BE2C (cell line): Measurements from ENCODE around the gene CASZ1.
A peak's percentile ranks its signal among the peaks of the same experiment; 100 is the strongest.

Experiments used
- DNase-seq: peaks from one replicate; pipeline ENCODE4 v3.0.0-alpha.2; 2020
- H3K27me3 ChIP-seq: fragments of 250-450 bp; sonication (Bioruptor Pico); 2 replicates; pipeline ENCODE4 v1.5.1; 2020; ENCODE audit warnings: mild to moderate bottlenecking
- H3K36me3 ChIP-seq: fragments of 250-450 bp; sonication (Bioruptor Pico); 2 replicates; pipeline ENCODE4 v1.5.1; 2020; ENCODE audit warnings: mild to moderate bottlenecking
- H3K4me1 ChIP-seq: fragments of 250-450 bp; sonication (Bioruptor Pico); 2 replicates; pipeline ENCODE4 v1.5.1; 2020
- H3K4me3 ChIP-seq: 2 replicates; pipeline ENCODE4 v1.5.1; 2011; ENCODE audit warnings: low read depth, low read length
- H3K9me3 ChIP-seq: fragments of 250-450 bp; sonication (Bioruptor Pico); 2 replicates; pipeline ENCODE4 v1.5.1; 2020
- TF ChIP-seq, protein P1 (sequence below): IDR thresholded peaks from 2 replicates; pipeline ENCODE4 v1.5.1; 2012; ENCODE audit warnings: mild to moderate bottlenecking, low read depth, low read length

The CASZ1 gene

DNA sequence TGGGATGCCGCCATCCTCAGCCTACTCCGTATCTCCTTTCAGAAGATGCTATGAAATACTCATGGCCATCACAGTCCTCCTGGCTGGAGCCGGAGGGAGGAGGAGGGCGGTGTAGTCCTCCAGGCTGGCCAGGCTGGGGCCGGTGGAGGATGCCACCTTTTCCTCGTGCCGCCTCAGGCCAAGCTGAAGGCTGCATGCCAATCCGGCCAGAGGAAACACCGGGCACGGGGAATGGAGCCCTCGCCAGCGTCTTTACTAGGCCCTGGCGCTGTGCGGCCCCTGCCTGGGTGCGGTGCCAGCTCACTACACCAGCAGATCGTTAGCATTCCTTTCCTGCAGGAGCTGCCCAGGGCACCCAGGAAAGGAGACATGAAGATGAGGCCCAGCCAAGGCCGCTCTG, 70.1 kb downstream of the CASZ1 start:
- H3K4me3 ChIP-seq: no peak overlapping the region
- H3K9me3 ChIP-seq: no peaks in the 10 kb centered on the region
- H3K27me3 ChIP-seq: no peaks in the 10 kb centered on the region
- no peaks in the 10 kb centered on the region for H3K36me3 ChIP-seq
- DNase-seq: no peak
- TF ChIP-seq, protein P1, sequence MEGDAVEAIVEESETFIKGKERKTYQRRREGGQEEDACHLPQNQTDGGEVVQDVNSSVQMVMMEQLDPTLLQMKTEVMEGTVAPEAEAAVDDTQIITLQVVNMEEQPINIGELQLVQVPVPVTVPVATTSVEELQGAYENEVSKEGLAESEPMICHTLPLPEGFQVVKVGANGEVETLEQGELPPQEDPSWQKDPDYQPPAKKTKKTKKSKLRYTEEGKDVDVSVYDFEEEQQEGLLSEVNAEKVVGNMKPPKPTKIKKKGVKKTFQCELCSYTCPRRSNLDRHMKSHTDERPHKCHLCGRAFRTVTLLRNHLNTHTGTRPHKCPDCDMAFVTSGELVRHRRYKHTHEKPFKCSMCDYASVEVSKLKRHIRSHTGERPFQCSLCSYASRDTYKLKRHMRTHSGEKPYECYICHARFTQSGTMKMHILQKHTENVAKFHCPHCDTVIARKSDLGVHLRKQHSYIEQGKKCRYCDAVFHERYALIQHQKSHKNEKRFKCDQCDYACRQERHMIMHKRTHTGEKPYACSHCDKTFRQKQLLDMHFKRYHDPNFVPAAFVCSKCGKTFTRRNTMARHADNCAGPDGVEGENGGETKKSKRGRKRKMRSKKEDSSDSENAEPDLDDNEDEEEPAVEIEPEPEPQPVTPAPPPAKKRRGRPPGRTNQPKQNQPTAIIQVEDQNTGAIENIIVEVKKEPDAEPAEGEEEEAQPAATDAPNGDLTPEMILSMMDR: no peak
- H3K4me1 ChIP-seq: peaks cover 5% of the 10 kb centered on the region; the same call in 1 of the 2 replicates

DNA sequence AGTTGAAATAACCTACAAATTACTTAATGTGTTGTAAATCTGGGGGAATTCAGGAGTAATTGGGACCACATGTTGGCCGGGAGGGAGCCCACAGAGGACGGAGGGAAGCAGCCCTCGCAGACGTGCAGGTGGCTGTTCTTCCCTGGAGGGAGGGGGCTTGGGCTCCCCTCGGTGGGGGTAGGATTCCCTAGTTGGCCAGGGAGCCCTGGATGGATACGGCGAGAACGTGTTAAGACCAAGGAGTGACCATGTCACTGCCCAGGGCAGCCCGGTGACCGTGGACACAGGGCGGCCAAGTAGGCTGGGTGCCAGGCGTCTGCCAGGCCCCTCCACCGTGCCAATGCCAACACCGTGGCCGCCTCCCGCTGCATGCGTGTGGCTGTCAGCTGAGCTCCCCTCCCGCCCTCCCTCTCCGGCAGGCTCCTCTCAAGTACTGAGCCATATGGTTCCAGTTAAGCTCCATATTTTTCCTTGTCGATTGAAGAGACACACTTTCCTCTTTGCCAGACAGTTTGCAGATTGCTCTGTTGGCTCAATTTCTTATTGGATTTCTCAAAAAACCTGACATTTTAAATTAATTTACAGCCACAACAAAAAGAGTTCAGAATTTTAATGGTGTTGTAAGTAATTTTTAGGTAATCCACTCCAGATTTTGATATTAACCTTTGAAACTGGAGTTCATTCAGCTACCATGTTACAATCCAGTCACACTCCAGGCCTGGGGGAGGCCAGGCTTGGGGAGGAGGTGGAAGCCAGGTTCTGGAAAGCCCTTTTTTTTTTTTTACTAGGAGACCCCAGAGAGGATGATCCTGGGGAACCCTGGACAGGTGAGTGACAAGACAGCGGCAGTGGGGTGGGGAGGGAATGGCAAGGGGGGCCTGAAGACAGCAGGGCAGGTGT, 71.2 kb downstream of the CASZ1 start:
- peak; percentile 49 for DNase-seq
- no peak overlapping the region for H3K4me3 ChIP-seq
- H3K9me3 ChIP-seq: no peaks in the 10 kb centered on the region
- TF ChIP-seq, protein P1: no peak
- no peaks in the 10 kb centered on the region for H3K36me3 ChIP-seq
- H3K27me3 ChIP-seq: no peaks in the 10 kb centered on the region
- peaks cover 5% of the 10 kb centered on the region; the same call in 1 of the 2 replicates for H3K4me1 ChIP-seq

DNA sequence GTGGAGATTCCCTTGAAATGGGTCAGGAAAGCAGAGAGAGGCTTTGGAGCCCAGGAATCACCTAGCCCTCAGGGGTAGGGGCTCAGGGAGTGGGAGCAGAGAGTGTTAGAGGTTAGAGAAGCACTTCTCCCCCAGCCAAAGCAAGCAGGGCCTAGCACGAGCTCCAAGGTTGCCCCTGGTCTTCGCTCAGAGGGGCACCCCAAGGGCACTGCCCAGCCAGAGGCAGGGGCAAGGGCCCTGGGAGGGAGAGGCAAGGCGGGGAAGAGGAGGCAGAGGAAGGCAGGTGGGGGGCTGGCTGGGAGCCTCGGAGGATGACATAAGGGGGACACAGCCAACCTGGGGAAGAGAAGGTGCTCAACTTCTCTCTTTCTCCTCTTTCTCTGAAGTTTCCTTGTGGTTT, 71.9 kb downstream of the CASZ1 start:
- Histone ChIP-seq H3K4me3 (no peak overlapping the region), H3K9me3 (no peaks in the 10 kb centered on the region), H3K36me3 (no peaks in the 10 kb centered on the region), H3K4me1 (peaks cover 5% of the 10 kb centered on the region; the same call in 1 of the 2 replicates), H3K27me3 (no peaks in the 10 kb centered on the region)
- TF ChIP-seq, protein P1: no peak
- no peak for DNase-seq

DNA sequence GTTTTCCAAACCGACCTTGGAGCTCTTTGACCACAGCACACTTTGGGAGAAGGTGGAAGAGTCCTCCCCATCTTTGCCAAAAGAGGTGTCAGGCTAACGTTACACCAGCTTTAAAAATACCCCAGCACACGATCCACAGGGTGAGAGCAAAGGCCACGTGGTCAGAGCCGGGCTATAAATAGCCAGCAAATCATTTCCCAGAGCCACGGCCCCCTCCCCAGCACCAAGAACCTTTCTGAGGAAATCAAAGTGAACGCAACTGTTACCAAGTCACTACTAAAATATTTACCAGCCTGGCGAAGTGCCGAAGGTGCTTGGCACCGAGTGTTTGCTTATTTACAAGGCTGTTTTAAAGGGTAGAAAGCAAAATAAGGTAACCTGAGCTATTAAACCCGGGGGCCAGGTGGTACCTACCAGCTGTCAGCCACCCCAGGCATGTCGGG, 72.4 kb downstream of the CASZ1 start:
- TF ChIP-seq, protein P1: no peak
- Histone ChIP-seq H3K9me3 (no peaks in the 10 kb centered on the region), H3K4me1 (peaks cover 5% of the 10 kb centered on the region; the same call in 1 of the 2 replicates), H3K36me3 (no peaks in the 10 kb centered on the region), H3K27me3 (no peaks in the 10 kb centered on the region), H3K4me3 (no peak overlapping the region)
- no peak for DNase-seq

DNA sequence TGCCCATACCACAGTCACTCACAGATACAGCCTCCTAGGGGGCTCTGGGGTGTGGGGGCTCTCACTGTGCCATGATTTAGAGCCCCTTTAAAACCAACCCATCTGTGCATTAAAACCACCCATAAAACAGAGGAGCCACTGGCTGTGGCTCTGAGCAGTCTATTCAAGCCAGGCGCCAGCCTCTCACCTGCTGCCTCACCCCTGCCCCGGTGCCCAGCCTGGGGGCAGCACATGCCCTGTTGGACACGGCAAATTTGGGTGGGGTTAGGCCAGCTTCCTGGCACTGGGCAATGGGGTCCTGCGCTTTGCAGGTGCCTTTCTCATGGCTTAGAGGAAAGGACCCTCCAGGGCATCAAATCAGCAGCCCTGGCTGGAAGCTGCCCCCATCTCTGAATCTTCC, 73.1 kb downstream of the CASZ1 start:
- Histone ChIP-seq H3K4me1 (peaks cover 5% of the 10 kb centered on the region; the same call in 1 of the 2 replicates), H3K36me3 (no peaks in the 10 kb centered on the region), H3K27me3 (no peaks in the 10 kb centered on the region), H3K9me3 (no peaks in the 10 kb centered on the region), H3K4me3 (no peak overlapping the region)
- TF ChIP-seq, protein P1: no peak
- no peak for DNase-seq

DNA sequence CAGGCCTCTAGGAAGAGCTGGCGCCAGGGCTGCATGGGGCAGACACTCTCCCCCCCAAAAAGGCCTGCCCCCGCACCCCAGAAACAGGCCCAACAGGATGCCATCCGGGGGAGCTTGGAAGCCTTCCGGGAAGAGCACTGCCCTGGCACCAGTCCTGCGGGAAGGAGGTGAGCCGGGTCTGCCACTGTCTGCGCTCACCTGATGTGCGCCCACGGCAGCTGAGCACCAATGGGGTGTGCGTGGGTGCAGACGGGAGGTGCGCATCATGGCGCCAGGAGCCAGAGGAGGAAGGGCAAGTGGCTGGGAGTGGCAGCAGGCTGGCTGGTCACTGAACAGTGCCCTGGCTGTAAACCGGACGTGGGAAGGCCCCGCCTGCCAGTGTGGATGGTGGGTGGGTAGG, 73.6 kb downstream of the CASZ1 start:
- no peak for DNase-seq
- Histone ChIP-seq H3K4me3 (no peak overlapping the region), H3K4me1 (peaks cover 5% of the 10 kb centered on the region; the same call in 1 of the 2 replicates), H3K36me3 (no peaks in the 10 kb centered on the region), H3K9me3 (no peaks in the 10 kb centered on the region), H3K27me3 (no peaks in the 10 kb centered on the region)
- TF ChIP-seq, protein P1: no peak
